ENCODE data around the gene TMED1. TPM values are rescaled to one million over a fixed set of nuclear protein-coding genes. Genes with fewer than 3 reads are reported as not detected.
A peak's percentile ranks its signal among the peaks of the same experiment; 100 is the strongest.
"Not testable (repeated sequence)": the region's sequence is repeated elsewhere in the genome, so short reads cannot be mapped to it uniquely, and the experiment has no call there.

Gene TMED1
- total and polyA plus RNA-seq, 8 donors, result 25.4 to 45.3 (median 43.0) TPM

DNA sequence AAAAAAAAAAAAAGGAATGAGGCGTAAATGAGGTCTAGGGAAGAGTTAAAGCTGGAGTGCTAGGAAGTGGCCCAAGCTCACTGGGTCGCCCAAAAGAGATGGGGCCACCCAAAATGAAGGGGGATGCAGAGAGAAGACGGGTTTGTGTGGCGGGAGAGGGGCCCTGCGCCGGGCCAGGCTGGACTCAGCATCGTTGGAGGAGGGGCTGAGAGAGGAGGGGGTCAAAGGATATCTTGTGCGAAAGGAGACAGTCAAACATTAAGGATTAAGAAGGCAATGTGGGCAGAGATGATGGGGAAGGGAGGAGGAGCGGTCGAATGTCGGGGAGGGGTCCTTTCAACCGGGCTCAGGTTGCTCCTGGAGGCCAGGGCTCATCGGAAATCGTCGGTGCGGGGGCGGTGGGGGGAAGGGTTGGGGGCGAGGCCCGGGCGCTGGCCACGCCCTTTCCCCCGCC is 34.5 kb upstream of the TMED1 start:
- DNase-seq, result no peak
- intact Hi-C loops (cut with DNase I), result no loop called here
- Histone ChIP-seq H3K36me3 (peaks cover 0 to 6% of the 10 kb centered on the region in 2 donors), H3K27me3 (peaks cover 0 to 4% of the 10 kb centered on the region in 2 donors), H3K4me3 (peak overlapping the region; percentile 25 to 41), H3K4me1 (peaks cover 0 to 30% of the 10 kb centered on the region in 2 donors), H3K27ac (peak overlapping the region; percentile 48 to 74), H3K9me3 (no peaks in the 10 kb centered on the region)
- TF ChIP-seq, protein P1, sequence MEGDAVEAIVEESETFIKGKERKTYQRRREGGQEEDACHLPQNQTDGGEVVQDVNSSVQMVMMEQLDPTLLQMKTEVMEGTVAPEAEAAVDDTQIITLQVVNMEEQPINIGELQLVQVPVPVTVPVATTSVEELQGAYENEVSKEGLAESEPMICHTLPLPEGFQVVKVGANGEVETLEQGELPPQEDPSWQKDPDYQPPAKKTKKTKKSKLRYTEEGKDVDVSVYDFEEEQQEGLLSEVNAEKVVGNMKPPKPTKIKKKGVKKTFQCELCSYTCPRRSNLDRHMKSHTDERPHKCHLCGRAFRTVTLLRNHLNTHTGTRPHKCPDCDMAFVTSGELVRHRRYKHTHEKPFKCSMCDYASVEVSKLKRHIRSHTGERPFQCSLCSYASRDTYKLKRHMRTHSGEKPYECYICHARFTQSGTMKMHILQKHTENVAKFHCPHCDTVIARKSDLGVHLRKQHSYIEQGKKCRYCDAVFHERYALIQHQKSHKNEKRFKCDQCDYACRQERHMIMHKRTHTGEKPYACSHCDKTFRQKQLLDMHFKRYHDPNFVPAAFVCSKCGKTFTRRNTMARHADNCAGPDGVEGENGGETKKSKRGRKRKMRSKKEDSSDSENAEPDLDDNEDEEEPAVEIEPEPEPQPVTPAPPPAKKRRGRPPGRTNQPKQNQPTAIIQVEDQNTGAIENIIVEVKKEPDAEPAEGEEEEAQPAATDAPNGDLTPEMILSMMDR (IDR thresholded peaks at IDR 0.05), result no peak
- ATAC-seq, result peak; percentile 1

DNA sequence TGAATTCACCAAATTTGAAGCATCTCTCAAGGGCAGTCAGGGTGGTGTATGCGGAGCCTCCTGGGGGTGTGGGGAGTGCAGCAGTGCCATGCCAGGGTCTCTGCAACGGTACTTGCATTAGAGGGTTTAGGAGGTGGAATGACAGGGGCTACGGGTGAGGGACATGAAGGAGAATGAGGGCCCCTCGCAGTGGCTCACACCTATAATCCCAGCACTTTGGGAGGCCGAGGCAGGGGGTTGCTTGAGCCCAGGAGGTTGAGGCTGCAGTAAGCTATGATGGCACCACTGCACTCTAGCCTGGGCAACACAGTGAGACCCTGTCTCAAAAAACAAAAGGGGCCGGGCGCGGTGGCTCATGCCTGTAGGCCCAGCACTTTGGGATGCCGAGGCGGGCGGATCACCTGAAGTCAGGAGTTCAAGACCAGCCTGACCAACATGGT is 33.9 kb upstream of the TMED1 start:
- H3K27ac ChIP-seq, H3K4me3 ChIP-seq, H3K9me3 ChIP-seq, H3K27me3 ChIP-seq, H3K36me3 ChIP-seq, ATAC-seq: not testable (repeated sequence)
- peaks cover 0 to 30% of the 10 kb centered on the region in 2 donors for H3K4me1 ChIP-seq
- intact Hi-C loops (cut with DNase I), result loop anchor here in 1 of 2 donors (5.0 to 10.0 kb wide), 2 partner anchors 95 to 153 kb away; partner anchors contain the start of gene DNM2
- peak in 1 of 4 donors; percentile 83 for DNase-seq

GRCh38 chr19:10868872-10869547 is 33.0 kb upstream of the TMED1 start:
- peaks cover 0 to 6% of the 10 kb centered on the region in 2 donors for H3K36me3 ChIP-seq
- peaks cover 0 to 4% of the 10 kb centered on the region in 2 donors for H3K27me3 ChIP-seq
- no peak overlapping the region for H3K4me3 ChIP-seq
- H3K4me1 ChIP-seq, result peaks cover 0 to 34% of the 10 kb centered on the region in 2 donors
- no peak for DNase-seq
- ATAC-seq, result no peak
- no peaks in the 10 kb centered on the region for H3K9me3 ChIP-seq
- no peak overlapping the region for H3K27ac ChIP-seq
- TF ChIP-seq, protein P1 (IDR thresholded peaks at IDR 0.05), result no peak
- intact Hi-C loops (cut with DNase I), result loop anchor here in 1 of 2 donors (5.0 to 10.0 kb wide), 2 partner anchors 94 to 152 kb away; partner anchors contain the start of gene DNM2

DNA sequence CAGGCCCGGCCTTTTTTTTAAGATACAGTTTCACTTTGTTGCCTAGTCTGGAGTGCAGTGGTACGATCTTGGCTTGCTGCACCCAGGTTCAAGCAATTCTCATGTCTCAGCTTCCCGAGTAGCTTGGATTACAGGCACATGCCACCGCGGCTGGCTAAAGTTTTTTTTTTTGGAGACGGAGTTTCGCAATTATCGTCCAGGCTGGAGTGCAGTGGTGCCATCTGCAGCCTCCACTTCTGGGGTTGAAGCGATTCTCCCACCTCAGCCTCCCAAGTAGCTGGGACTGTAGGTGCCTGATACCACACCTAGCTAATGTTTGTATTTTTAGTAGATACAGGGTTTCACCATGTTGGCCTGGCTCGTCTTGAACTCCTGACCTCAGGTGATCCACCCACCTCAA is 30.5 kb upstream of the TMED1 start:
- Histone ChIP-seq H3K27me3 (no peaks in the 10 kb centered on the region), H3K4me1 (peaks cover 0 to 24% of the 10 kb centered on the region in 2 donors), H3K27ac (no peak overlapping the region), H3K4me3 (no peak overlapping the region), H3K9me3 (no peaks in the 10 kb centered on the region), H3K36me3 (peaks cover 0 to 6% of the 10 kb centered on the region in 2 donors)
- ATAC-seq (no peak), DNase-seq (no peak)
- intact Hi-C loops (cut with DNase I), result loop anchor here in 1 of 2 donors (5.0 to 10.0 kb wide), 2 partner anchors 92 to 149 kb away; partner anchors contain the start of gene DNM2
- TF ChIP-seq, protein P1 (IDR thresholded peaks at IDR 0.05), result no peak

DNA sequence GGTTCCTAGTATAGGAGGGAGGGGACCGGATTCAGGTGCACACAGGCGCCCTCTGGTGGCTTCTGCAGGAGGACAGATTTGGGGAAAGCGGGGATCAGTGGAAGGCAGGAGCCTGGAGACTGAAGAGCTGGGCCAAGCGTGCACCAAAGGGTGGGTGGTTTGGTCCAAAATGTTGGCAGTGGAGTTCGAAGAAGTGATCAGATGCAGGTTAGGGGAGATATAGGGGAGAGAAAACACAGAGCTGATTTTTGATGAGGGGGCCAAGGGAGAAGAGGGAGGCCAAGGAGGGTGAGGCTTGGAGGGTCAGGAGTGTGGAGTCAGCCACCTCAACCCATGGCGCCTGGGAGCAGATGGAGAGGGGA is 28.5 kb upstream of the TMED1 start:
- TF ChIP-seq, protein P1 (IDR thresholded peaks at IDR 0.05), result peak; percentile 77 to 89
- ATAC-seq (peak; percentile 85), DNase-seq (peak; percentile 78 to 94 (median 86))
- Histone ChIP-seq H3K4me3 (no peak overlapping the region), H3K36me3 (peaks cover 0 to 10% of the 10 kb centered on the region in 2 donors), H3K4me1 (peaks cover 0 to 20% of the 10 kb centered on the region in 2 donors), H3K27me3 (no peaks in the 10 kb centered on the region), H3K27ac (no peak overlapping the region), H3K9me3 (no peaks in the 10 kb centered on the region)
- intact Hi-C loops (cut with DNase I), result loop anchor here in 1 of 2 donors (10.0 kb wide), 1 partner anchor 90 kb away; no protein-coding TSS in a partner anchor
